Ishikawa (cell line): Measurements from ENCODE around the gene P3H1.

ENCODE experiments used
- CEBPB ChIP-seq: IDR thresholded peaks from 2 replicates; pipeline ENCODE4 v1.6.1; 2012
- CREB1 ChIP-seq: IDR thresholded peaks from 2 replicates; pipeline ENCODE4 v1.6.1; 2012; ENCODE audit warnings: low read depth
- EGR1 ChIP-seq: IDR thresholded peaks from 2 replicates; pipeline ENCODE4 v1.6.1; 2012
- EP300 ChIP-seq: IDR thresholded peaks from 2 replicates; pipeline ENCODE4 v1.6.1; 2012; ENCODE audit warnings: borderline replicate concordance
- FOXM1 ChIP-seq: IDR thresholded peaks from 2 replicates; pipeline ENCODE4 v1.6.1; 2012; ENCODE audit warnings: low read depth, borderline replicate concordance
- NFIC ChIP-seq: IDR thresholded peaks from 2 replicates; pipeline ENCODE4 v1.6.1; 2012
- RAD21 ChIP-seq: IDR thresholded peaks from 2 replicates; pipeline ENCODE4 v1.6.1; 2012; ENCODE audit warnings: low read depth
- TAF1 ChIP-seq: IDR thresholded peaks from 2 replicates; pipeline ENCODE4 v1.6.1; 2012; ENCODE audit warnings: low read depth, mild to moderate bottlenecking
- TCF12 ChIP-seq: IDR thresholded peaks from 2 replicates; pipeline ENCODE4 v1.6.1; 2012; ENCODE audit warnings: low read depth
- TEAD4 ChIP-seq: IDR thresholded peaks from 2 replicates; pipeline ENCODE4 v1.6.1; 2012
- YY1 ChIP-seq: IDR thresholded peaks from 2 replicates; pipeline ENCODE4 v1.6.1; 2012; ENCODE audit warnings: low read depth
- ZBTB7A ChIP-seq: IDR thresholded peaks from 2 replicates; pipeline ENCODE4 v1.6.1; 2012; ENCODE audit warnings: low read depth
- TF ChIP-seq, protein P1 (sequence below): IDR thresholded peaks from 2 replicates; pipeline ENCODE4 v1.6.1; 2012
- TF ChIP-seq, protein P2 (sequence below): IDR thresholded peaks from 2 replicates; pipeline ENCODE4 v1.6.1; 2012
- TF ChIP-seq, protein P3 (sequence below): IDR thresholded peaks from 2 replicates; pipeline ENCODE4 v1.6.1; 2012; ENCODE audit warnings: low read depth, mild to moderate bottlenecking

The P3H1 gene

DNA sequence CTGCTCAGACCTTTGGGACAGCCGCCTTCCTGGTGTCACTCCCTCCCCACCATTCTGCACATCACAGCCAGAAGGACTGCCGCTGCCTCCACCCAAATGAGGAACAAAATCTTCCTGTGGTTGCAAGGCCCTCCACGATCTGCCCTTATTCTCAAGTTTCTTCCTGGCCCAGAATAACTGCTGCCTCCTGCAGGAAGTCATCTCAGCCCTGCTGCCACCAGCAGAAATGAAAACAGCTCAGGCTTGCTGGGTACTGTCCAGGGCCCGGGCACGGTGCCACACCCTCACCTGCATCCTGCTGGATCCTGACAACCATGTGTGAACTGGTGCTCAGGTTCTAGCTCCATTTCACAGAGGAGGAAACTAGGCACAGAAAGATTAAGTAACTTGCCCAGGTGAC, 29.6 kb downstream of the P3H1 start:
- TF ChIP-seq TAF1 (no peak), ZBTB7A (no peak), FOXM1 (no peak), YY1 (no peak), CREB1 (no peak), EP300 (no peak), TCF12 (no peak), NFIC (no peak), TEAD4 (no peak), RAD21 (no peak), CEBPB (no peak), EGR1 (no peak)
- TF ChIP-seq, protein P1, sequence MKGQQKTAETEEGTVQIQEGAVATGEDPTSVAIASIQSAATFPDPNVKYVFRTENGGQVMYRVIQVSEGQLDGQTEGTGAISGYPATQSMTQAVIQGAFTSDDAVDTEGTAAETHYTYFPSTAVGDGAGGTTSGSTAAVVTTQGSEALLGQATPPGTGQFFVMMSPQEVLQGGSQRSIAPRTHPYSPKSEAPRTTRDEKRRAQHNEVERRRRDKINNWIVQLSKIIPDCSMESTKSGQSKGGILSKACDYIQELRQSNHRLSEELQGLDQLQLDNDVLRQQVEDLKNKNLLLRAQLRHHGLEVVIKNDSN: no peak
- TF ChIP-seq, protein P2, sequence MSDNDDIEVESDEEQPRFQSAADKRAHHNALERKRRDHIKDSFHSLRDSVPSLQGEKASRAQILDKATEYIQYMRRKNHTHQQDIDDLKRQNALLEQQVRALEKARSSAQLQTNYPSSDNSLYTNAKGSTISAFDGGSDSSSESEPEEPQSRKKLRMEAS: no peak
- TF ChIP-seq, protein P3, sequence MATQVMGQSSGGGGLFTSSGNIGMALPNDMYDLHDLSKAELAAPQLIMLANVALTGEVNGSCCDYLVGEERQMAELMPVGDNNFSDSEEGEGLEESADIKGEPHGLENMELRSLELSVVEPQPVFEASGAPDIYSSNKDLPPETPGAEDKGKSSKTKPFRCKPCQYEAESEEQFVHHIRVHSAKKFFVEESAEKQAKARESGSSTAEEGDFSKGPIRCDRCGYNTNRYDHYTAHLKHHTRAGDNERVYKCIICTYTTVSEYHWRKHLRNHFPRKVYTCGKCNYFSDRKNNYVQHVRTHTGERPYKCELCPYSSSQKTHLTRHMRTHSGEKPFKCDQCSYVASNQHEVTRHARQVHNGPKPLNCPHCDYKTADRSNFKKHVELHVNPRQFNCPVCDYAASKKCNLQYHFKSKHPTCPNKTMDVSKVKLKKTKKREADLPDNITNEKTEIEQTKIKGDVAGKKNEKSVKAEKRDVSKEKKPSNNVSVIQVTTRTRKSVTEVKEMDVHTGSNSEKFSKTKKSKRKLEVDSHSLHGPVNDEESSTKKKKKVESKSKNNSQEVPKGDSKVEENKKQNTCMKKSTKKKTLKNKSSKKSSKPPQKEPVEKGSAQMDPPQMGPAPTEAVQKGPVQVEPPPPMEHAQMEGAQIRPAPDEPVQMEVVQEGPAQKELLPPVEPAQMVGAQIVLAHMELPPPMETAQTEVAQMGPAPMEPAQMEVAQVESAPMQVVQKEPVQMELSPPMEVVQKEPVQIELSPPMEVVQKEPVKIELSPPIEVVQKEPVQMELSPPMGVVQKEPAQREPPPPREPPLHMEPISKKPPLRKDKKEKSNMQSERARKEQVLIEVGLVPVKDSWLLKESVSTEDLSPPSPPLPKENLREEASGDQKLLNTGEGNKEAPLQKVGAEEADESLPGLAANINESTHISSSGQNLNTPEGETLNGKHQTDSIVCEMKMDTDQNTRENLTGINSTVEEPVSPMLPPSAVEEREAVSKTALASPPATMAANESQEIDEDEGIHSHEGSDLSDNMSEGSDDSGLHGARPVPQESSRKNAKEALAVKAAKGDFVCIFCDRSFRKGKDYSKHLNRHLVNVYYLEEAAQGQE: no peak

DNA sequence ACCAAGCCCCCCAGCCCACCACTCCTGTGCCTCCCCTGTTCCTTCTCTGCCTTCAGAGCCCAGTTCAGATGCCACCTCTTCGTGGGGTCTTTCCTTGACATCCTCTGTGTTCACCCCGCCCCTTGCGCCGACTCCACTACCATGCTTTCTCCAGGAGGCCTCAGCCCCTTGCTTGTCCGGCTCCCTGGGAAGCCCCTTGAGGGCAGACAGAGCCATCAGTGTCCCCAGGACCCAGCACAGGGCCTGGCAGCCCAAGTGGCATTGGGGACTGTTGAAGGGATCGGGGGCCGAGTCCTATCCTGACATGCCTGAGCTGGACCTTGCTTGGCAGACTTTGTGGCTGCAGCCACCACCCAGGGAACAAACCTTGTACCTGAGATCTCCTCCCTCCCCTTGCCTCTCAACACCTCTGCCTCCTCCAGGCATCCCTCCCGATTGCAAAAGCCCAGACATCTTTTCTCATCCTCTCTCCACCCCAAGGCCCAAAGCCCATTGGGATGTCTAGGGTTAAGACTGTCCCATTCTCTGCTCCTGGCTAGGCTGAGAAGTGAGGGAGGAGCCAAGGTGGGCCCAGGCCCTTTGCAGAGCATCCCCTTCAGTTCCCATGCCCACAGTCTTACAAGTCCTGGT, 30.1 kb downstream of the P3H1 start:
- TF ChIP-seq EGR1: no peak
- no peak for TF ChIP-seq EP300
- no peak for TF ChIP-seq NFIC
- TF ChIP-seq, protein P1: no peak
- TF ChIP-seq, protein P3: no peak
- TF ChIP-seq FOXM1: no peak
- TF ChIP-seq YY1: no peak
- no peak for TF ChIP-seq RAD21
- TF ChIP-seq TCF12: no peak
- TF ChIP-seq CREB1: no peak

DNA sequence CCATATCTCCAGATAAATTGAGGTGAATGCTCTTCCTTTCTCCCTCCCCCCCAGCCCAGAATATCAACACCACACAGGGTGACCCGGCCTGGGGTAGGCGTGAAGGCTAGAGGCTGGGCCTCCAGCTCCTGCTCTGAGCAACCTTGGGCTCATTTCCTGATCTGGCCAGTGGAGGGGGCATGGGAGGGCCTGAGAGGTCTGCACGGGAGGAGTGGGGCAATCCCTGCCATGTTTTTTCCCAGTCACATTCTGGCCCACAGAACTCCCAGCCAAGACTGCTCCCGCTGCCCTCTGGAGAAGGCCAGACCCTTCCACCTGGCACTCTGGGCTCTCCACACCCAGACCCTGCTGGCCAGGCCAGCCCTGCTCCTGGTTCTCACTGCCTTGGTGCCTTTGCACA, 30.7 kb downstream of the P3H1 start:
- TF ChIP-seq, protein P1: no peak
- no peak for TF ChIP-seq EGR1
- TF ChIP-seq EP300: no peak
- TF ChIP-seq, protein P2: no peak
- TF ChIP-seq TEAD4: no peak
- no peak for TF ChIP-seq YY1
- TF ChIP-seq, protein P3: no peak
- TF ChIP-seq FOXM1: no peak
- TF ChIP-seq ZBTB7A: no peak
- TF ChIP-seq TCF12: no peak
- TF ChIP-seq CREB1: no peak
- TF ChIP-seq NFIC: no peak
- TF ChIP-seq RAD21: no peak
- no peak for TF ChIP-seq TAF1
- no peak for TF ChIP-seq CEBPB
